BLaER1 (cell line): Measurements from ENCODE around the gene PCDHA7.
"Not testable (repeated sequence)": the region's sequence is repeated elsewhere in the genome, so short reads cannot be mapped to it uniquely, and the experiment has no call there.

Source experiments
- H3K27ac ChIP-seq: shearing (Covaris generic); formaldehyde crosslinking; 2 replicates; pipeline ENCODE4 v1.8.1; 2022
- H3K27me3 ChIP-seq: shearing (Covaris generic); formaldehyde crosslinking; 2 replicates; pipeline ENCODE4 v1.8.1; 2022
- H3K36me3 ChIP-seq: shearing (Covaris generic); formaldehyde crosslinking; 2 replicates; pipeline ENCODE4 v1.8.1; 2022
- H3K4me1 ChIP-seq: shearing (Covaris generic); formaldehyde crosslinking; 2 replicates; pipeline ENCODE4 v1.8.1; 2022
- H3K4me2 ChIP-seq: shearing (Covaris generic); formaldehyde crosslinking; 2 replicates; pipeline ENCODE4 v1.8.1; 2022
- H3K4me3 ChIP-seq: shearing (Covaris generic); formaldehyde crosslinking; 2 replicates; pipeline ENCODE4 v1.8.1; 2022
- H3K9ac ChIP-seq: shearing (Covaris generic); formaldehyde crosslinking; 2 replicates; pipeline ENCODE4 v1.8.1; 2022
- H3K9me3 ChIP-seq: shearing (Covaris generic); formaldehyde crosslinking; 2 replicates; pipeline ENCODE4 v1.8.1; 2022
- H4K20me1 ChIP-seq: shearing (Covaris generic); formaldehyde crosslinking; 2 replicates; pipeline ENCODE4 v1.8.1; 2022
- Cebpa-rat ChIP-seq: shearing (Covaris generic); IDR thresholded peaks from 2 replicates; pipeline ENCODE4 v1.8.1; 2022

Gene PCDHA7

GRCh38 chr5:140833993-140834392, at the start of gene PCDHA7:
Gene PCDHA7, plus strand, starts transcription at chr5:140834269. Its CDS starts 115 bp downstream, at chr5:140834384.
- Histone ChIP-seq H4K20me1 (no peaks in the 10 kb centered on the region), H3K27ac (no peak within 1 kb of the TSS), H3K9ac (no peak within 1 kb of the TSS), H3K4me1 (no peaks in the 10 kb centered on the region), H3K36me3 (no peaks in the 10 kb centered on the region), H3K4me3 (no peak within 1 kb of the TSS), H3K9me3 (peaks cover 34% of the 10 kb centered on the region), H3K4me2 (no peak within 1 kb of the TSS), H3K27me3 (no peaks in the 10 kb centered on the region)
- TF ChIP-seq Cebpa-rat: no peak

- Histone ChIP-seq H3K9ac (no peak within 1 kb of the TSS), H3K9me3 (peaks cover 77% of the 10 kb centered on the region), H3K4me3 (no peak within 1 kb of the TSS), H3K4me2 (no peak within 1 kb of the TSS), H4K20me1 (no peaks in the 10 kb centered on the region), H3K36me3 (no peaks in the 10 kb centered on the region), H3K27ac (no peak within 1 kb of the TSS), H3K4me1 (no peaks in the 10 kb centered on the region), H3K27me3 (no peaks in the 10 kb centered on the region)
- no peak for TF ChIP-seq Cebpa-rat
Measured at GRCh38 chr5:140785905-140786686, 48.0 kb upstream of the PCDHA7 start, which contains the start of gene PCDHA1. Gene PCDHA1, plus strand, starts transcription at chr5:140786140.

GRCh38 chr5:140787422-140787821, 46.6 kb upstream of the PCDHA7 start:
- not testable (repeated sequence) for H3K4me2 ChIP-seq, H3K27me3 ChIP-seq, H3K4me3 ChIP-seq, H4K20me1 ChIP-seq, H3K4me1 ChIP-seq, H3K9ac ChIP-seq, H3K27ac ChIP-seq, H3K36me3 ChIP-seq
- H3K9me3 ChIP-seq: peaks cover 73% of the 10 kb centered on the region

- not testable (repeated sequence) for H3K36me3 ChIP-seq, H3K4me2 ChIP-seq, H3K4me3 ChIP-seq, H3K27ac ChIP-seq, H3K9ac ChIP-seq, H4K20me1 ChIP-seq, H3K4me1 ChIP-seq, H3K27me3 ChIP-seq
- peaks cover 71% of the 10 kb centered on the region for H3K9me3 ChIP-seq
Measured at GRCh38 chr5:140787849-140788504, 46.1 kb upstream of the PCDHA7 start.

GRCh38 chr5:140791089-140791488, 43.0 kb upstream of the PCDHA7 start:
- no peak overlapping the region for H3K9ac ChIP-seq
- H3K36me3 ChIP-seq: no peaks in the 10 kb centered on the region
- H3K27ac ChIP-seq: no peak overlapping the region
- H3K4me2 ChIP-seq: no peak overlapping the region
- H4K20me1 ChIP-seq: no peaks in the 10 kb centered on the region
- TF ChIP-seq Cebpa-rat: no peak
- no peak overlapping the region for H3K4me3 ChIP-seq
- H3K4me1 ChIP-seq: no peaks in the 10 kb centered on the region
- peaks cover 74% of the 10 kb centered on the region for H3K9me3 ChIP-seq
- no peaks in the 10 kb centered on the region for H3K27me3 ChIP-seq

- H3K27me3 ChIP-seq: no peaks in the 10 kb centered on the region
- H3K9ac ChIP-seq: no peak within 1 kb of the TSS
- no peak within 1 kb of the TSS for H3K4me2 ChIP-seq
- H3K27ac ChIP-seq: no peak within 1 kb of the TSS
- TF ChIP-seq Cebpa-rat: no peak
- peaks cover 52% of the 10 kb centered on the region for H3K9me3 ChIP-seq
- no peak within 1 kb of the TSS for H3K4me3 ChIP-seq
- no peaks in the 10 kb centered on the region for H3K36me3 ChIP-seq
- H4K20me1 ChIP-seq: no peaks in the 10 kb centered on the region
- H3K4me1 ChIP-seq: no peaks in the 10 kb centered on the region
Measured at GRCh38 chr5:140794595-140795258, 39.3 kb upstream of the PCDHA7 start, which contains the start of gene PCDHA2. Gene PCDHA2, plus strand, starts transcription at chr5:140794852.

- Histone ChIP-seq H3K4me3 (no peak overlapping the region), H3K27ac (no peak overlapping the region)
- no peak for TF ChIP-seq Cebpa-rat
Measured at GRCh38 chr5:140795259-140795641, 38.8 kb upstream of the PCDHA7 start.

GRCh38 chr5:140796072-140796717, 37.9 kb upstream of the PCDHA7 start:
- H3K4me1 ChIP-seq, H3K27ac ChIP-seq, H3K27me3 ChIP-seq, H3K36me3 ChIP-seq, H3K9ac ChIP-seq, H3K4me2 ChIP-seq, H3K4me3 ChIP-seq, H4K20me1 ChIP-seq: not testable (repeated sequence)
- peaks cover 55% of the 10 kb centered on the region for H3K9me3 ChIP-seq

More at GRCh38 chr5:140795259-140795641, 38.8 kb upstream of the PCDHA7 start:
- Histone ChIP-seq H3K9me3 (peaks cover 52% of the 10 kb centered on the region), H3K27me3 (no peaks in the 10 kb centered on the region), H3K4me1 (no peaks in the 10 kb centered on the region), H4K20me1 (no peaks in the 10 kb centered on the region), H3K36me3 (no peaks in the 10 kb centered on the region), H3K9ac (no peak overlapping the region), H3K4me2 (no peak overlapping the region)

- Histone ChIP-seq H3K36me3 (no peaks in the 10 kb centered on the region), H3K4me2 (no peak overlapping the region), H3K4me3 (no peak overlapping the region), H4K20me1 (no peaks in the 10 kb centered on the region), H3K9ac (no peak overlapping the region), H3K9me3 (peaks cover 59% of the 10 kb centered on the region), H3K27me3 (no peaks in the 10 kb centered on the region), H3K4me1 (no peaks in the 10 kb centered on the region), H3K27ac (no peak overlapping the region)
- no peak for TF ChIP-seq Cebpa-rat
Measured at GRCh38 chr5:140796718-140797095, 37.4 kb upstream of the PCDHA7 start.
